Stomach smooth muscle (tissue), 2 donors: ENCODE results near the gene TCEAL5.
A peak's percentile ranks its signal among the peaks of the same experiment; 100 is the strongest.
"Not testable (repeated sequence)": the region's sequence is repeated elsewhere in the genome, so short reads cannot be mapped to it uniquely, and the experiment has no call there.

Source experiments
- H3K27ac ChIP-seq: one replicate; pipeline ENCODE4 v1.7.0; 2013; ENCODE audit warnings: mild to moderate bottlenecking, low read length, inconsistent platforms
- H3K27me3 ChIP-seq, 2 donors: one replicate each; pipeline ENCODE4 v1.7.0; 2013; ENCODE audit warnings: low read length in 2 of 2; ENCODE audit not compliant: insufficient read depth in 2 of 2, control insufficient read depth in 1 of 2
- H3K36me3 ChIP-seq, 2 donors: one replicate each; pipeline ENCODE4 v1.7.0; 2013; ENCODE audit warnings: low read length in 2 of 2; ENCODE audit not compliant: control insufficient read depth in 2 of 2, insufficient read depth in 2 of 2
- H3K4me1 ChIP-seq: one replicate; pipeline ENCODE4 v1.7.0; 2013; ENCODE audit warnings: low read length; ENCODE audit not compliant: control insufficient read depth, insufficient read depth
- H3K4me3 ChIP-seq, 2 donors: one replicate each; pipeline ENCODE4 v1.7.0; 2013; ENCODE audit warnings: low read length in 2 of 2
- H3K9ac ChIP-seq, 2 donors: one replicate each; pipeline ENCODE4 v1.7.0; 2013; ENCODE audit warnings: low read length in 2 of 2, mild to moderate bottlenecking in 1 of 2
- H3K9me3 ChIP-seq, 2 donors: one replicate each; pipeline ENCODE4 v1.7.0; 2013; ENCODE audit warnings: low read length in 2 of 2; ENCODE audit not compliant: control insufficient read depth in 2 of 2
- donor health status: healthy.
- donor health status: Pancreatic carcinoma.

The TCEAL5 gene

DNA sequence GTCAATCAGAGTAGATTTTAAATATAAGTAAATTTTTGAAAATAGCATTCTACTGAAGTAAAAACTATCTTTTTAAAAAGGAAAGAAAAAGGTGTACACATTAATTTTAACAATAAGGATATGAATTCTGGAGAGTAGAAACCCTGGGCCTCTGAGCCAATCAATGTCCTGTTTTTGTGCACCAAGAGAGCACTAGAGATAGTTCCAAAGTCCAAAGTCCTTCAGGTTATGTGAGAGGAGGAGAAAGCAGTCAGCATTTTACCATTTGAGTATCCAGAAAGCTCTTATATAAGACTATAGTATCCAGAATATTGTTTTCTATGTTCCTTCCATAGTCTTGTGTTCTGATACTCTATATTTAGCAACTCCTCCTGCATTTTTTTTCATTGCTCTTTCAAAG is 18.3 kb downstream of the TCEAL5 start:
- H3K4me3 ChIP-seq: no peak overlapping the region
- H3K27me3 ChIP-seq: peaks cover 0 to 5% of the 10 kb centered on the region in 2 donors
- H3K9ac ChIP-seq: no peak overlapping the region
- H3K36me3 ChIP-seq: no peaks in the 10 kb centered on the region
- no peak overlapping the region for H3K27ac ChIP-seq
- peaks cover 5% of the 10 kb centered on the region for H3K4me1 ChIP-seq
- no peaks in the 10 kb centered on the region for H3K9me3 ChIP-seq

DNA sequence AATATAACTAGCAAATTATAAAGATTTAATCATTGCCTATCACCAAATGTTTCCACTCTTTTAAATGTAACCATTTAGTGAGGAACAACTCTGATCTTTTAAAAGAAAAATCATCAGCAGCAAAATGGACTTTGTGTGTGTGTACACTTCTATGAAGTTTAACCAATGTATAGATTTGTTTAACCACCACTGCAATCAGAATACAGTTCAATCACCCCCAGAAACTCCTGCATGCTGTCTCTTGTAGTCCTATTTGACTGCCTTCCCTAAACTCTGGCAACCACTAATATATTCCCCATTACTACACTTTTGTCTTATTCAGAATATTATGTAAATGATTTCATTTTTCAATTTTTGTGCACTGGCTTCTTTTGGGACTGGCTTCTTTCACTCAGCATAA is 19.9 kb downstream of the TCEAL5 start:
- peaks cover 5% of the 10 kb centered on the region for H3K4me1 ChIP-seq
- no peak overlapping the region for H3K9ac ChIP-seq
- no peak overlapping the region for H3K27ac ChIP-seq

DNA sequence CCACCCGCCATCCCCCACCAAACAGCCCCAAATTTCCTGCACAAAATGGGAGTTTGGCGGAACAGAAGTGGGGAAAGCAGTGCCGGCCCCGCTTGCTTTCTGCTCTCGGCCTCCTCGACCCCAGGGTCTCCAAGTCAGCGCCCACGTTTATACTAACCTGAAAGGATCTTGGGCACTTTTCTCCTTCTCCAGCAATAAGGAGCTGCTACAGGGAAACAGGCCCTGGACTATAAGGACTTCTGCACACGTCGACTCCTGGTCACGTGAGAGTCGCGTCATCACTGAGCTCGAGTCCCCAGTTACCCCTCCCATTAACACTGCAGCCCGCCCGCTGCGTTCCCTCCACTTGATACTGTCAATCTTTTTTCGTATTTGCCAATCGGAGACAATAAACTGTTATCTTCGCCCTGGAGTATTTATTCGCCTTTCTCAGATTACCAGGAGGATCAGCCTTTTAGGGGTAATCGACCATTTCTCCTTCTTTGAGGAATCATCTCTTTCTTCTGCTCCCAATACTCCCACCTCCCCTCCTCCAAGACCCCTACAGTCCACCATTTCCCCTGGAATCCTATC is 21.5 kb downstream of the TCEAL5 start, which contains the start of gene TCEAL8:
TSS of gene TCEAL8 (minus strand) at position 235 of the 573 bp plus-strand sequence. CDS start 1,176 bp downstream, outside the sequence.
- Histone ChIP-seq H3K36me3 (no peaks in the 10 kb centered on the region), H3K4me3 (peak within 1 kb of the TSS; percentile 69 to 84), H3K27me3 (peaks cover 0 to 5% of the 10 kb centered on the region in 2 donors), H3K9ac (peak within 1 kb of the TSS; percentile 82 to 84), H3K9me3 (no peaks in the 10 kb centered on the region), H3K27ac (peak within 1 kb of the TSS; percentile 83), H3K4me1 (peaks cover 5% of the 10 kb centered on the region)

More for the DNA sequence above, 19.9 kb downstream of the TCEAL5 start:
- no peaks in the 10 kb centered on the region for H3K9me3 ChIP-seq
- H3K27me3 ChIP-seq: peaks cover 0 to 5% of the 10 kb centered on the region in 2 donors
- no peaks in the 10 kb centered on the region for H3K36me3 ChIP-seq
- no peak overlapping the region for H3K4me3 ChIP-seq

DNA sequence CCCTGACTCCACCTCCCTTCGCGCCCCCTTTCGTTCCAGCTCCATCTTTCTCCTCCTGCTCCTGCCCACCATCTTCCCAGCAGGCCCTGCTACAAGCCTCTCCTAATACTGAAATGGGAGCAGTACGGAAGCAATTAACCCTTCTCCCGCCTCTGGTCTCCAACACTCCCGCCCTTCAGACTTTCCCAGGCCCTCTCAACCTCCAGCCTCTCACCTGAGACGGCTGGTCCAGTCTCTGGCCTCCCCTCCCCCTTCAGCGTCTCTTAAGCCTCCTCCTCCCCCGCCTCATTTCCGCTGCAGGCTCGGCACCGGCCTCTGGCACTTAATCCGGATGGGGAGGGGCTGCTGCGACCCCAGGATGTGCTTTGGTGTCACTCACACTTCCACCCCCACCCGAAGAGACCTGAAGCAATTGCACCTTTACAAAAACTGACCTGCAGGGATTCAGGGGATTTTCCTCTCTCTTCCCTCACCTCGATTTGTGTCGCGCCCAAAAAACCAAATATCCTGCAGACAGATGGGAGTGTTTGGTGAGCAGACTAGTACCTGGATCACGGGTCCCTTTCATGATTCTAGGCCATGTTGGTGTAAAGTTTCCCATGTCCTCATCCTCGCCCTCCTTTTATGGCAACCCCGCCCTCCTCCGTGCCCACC is 22.3 kb downstream of the TCEAL5 start:
- Histone ChIP-seq H3K27me3 (peaks cover 0 to 5% of the 10 kb centered on the region in 2 donors), H3K9me3 (no peaks in the 10 kb centered on the region), H3K9ac (peak overlapping the region; percentile 82 to 84), H3K4me1 (peaks cover 5% of the 10 kb centered on the region), H3K4me3 (peak overlapping the region; percentile 69 to 84), H3K36me3 (no peaks in the 10 kb centered on the region), H3K27ac (peak overlapping the region; percentile 83)

DNA sequence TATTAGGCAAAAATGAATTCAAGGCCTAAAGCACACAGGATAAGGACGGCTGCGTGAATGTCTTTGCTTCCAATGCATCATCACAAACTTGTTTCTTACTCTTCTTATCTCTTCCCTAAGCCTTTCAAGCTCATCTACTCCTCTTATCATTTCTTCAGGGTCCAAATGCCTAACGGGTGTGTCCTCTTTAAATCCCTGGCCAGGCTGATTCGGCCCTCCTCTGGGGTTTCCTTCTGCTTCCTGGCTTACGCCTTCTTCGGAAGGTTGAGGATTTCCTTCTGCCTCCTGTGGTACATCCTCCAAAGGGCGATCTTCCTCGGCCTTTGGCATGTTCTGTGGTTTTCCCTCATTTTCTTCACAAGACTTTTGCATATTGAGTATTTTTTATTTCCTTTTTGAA is 22.9 kb downstream of the TCEAL5 start:
- H3K4me3 ChIP-seq: peak overlapping the region; percentile 69 to 84
- H3K9me3 ChIP-seq: no peaks in the 10 kb centered on the region
- peak overlapping the region; percentile 83 for H3K27ac ChIP-seq
- no peaks in the 10 kb centered on the region for H3K36me3 ChIP-seq
- H3K9ac ChIP-seq: peak overlapping the region; percentile 82 to 84
- H3K27me3 ChIP-seq: peaks cover 0 to 5% of the 10 kb centered on the region in 2 donors
- H3K4me1 ChIP-seq: peaks cover 5% of the 10 kb centered on the region

DNA sequence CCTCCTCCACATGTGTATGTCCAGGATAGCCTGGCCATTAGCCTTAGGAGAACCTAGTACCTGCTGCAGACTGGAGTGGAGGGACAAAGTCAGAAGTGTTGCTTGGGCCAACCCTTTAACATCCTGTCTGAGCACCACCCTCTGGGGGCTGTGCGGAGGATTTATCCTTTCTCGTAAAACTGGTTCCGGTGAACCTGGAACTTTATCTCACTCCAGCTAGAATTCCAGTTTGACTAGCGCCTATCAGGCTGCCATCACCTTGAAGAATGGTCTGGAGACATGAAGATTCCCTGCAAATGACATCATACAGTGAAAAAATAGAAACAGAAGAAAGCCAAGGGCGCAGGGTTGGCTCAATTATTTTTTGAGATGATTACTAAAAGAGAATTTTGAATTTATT is 25.6 kb downstream of the TCEAL5 start:
- no peaks in the 10 kb centered on the region for H3K9me3 ChIP-seq
- H3K4me3 ChIP-seq: no peak overlapping the region
- no peaks in the 10 kb centered on the region for H3K36me3 ChIP-seq
- H3K4me1 ChIP-seq: peaks cover 5% of the 10 kb centered on the region
- no peak overlapping the region for H3K27ac ChIP-seq
- no peak overlapping the region for H3K9ac ChIP-seq
- peaks cover 0 to 5% of the 10 kb centered on the region in 2 donors for H3K27me3 ChIP-seq

DNA sequence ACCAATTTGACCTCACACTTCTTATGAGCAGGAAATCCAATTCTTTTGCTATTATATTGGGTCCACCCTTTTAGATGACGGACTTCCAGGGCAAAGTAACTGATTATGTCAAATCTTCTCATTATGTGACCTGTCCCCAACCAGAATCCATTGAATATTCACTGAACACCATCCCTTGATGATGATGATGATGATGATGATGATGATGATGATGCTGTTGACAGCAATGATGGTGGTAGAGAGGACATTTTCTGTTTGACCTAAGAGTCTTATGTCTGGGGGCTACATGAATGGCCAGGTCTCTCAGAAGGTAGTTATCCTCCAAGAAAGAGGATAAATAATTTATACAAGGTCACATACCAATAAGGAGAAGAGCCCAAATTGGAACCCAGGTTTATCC is 26.7 kb downstream of the TCEAL5 start:
- Histone ChIP-seq H3K9ac (no peak overlapping the region), H3K4me3 (no peak overlapping the region), H3K9me3 (no peaks in the 10 kb centered on the region), H3K27ac (no peak overlapping the region), H3K4me1 (peaks cover 5% of the 10 kb centered on the region), H3K27me3 (peaks cover 0 to 5% of the 10 kb centered on the region in 2 donors), H3K36me3 (no peaks in the 10 kb centered on the region)

DNA sequence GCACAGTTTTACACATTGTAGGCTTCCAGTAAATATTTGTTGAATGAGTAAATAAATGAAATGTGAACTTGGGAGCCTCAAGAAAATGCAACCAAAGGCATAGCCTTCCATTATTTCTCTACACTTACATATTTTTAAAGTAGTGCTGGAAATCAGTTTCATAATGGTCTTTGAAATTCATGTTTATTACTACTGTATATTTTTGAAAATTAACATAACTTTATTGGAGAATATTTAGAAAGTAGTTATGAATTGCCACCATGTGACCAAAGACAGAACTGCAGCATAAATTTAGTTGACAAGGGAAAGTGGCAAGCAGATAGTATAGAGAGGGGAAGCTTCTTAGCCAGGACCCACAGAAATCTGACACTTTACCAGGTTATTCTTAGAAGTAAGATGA is 28.0 kb downstream of the TCEAL5 start:
- H3K27ac ChIP-seq: no peak overlapping the region
- no peak overlapping the region for H3K9ac ChIP-seq
- H3K4me3 ChIP-seq: no peak overlapping the region
- no peaks in the 10 kb centered on the region for H3K9me3 ChIP-seq
- no peaks in the 10 kb centered on the region for H3K27me3 ChIP-seq
- H3K4me1 ChIP-seq: peaks cover 3% of the 10 kb centered on the region
- no peaks in the 10 kb centered on the region for H3K36me3 ChIP-seq

DNA sequence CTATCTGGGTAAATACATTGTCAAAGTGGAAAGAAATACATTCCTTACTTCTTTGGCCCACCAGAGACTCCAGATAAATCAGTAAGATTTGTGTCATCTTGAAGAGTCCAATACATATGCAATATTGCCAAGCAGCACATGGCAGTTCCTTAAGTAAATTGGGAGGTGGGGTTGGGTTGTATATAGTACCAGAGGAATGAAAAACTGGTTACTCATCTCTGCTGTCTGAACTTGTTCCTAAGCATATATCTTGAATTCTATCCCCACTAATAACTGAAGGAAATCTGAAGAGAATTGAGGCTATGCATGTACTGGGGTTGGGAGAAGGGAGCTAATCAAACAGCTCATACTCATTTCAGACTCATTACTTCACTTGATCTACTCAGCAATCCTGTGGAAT is 36.4 kb downstream of the TCEAL5 start:
- no peaks in the 10 kb centered on the region for H3K36me3 ChIP-seq
- no peaks in the 10 kb centered on the region for H3K4me1 ChIP-seq

DNA sequence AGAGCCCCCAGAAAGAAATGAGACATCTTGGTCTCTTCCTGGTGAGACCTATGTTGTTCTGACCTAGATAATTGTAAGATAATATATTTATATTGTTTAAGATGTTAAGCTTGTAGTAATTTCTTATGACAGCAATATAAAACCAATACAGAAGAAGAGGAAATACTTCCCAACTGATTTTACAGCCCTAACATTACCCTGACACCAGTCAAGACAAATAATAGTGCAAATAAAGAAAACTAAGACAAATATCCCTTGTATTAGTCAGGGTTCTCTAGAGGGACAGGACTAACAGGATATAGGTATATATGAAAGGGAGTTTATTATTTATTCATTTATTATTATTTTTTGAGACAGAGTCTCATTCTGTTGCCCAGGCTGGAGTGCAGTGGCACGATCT is 40.3 kb downstream of the TCEAL5 start:
- no peak overlapping the region for H3K4me3 ChIP-seq
- no peaks in the 10 kb centered on the region for H3K36me3 ChIP-seq
- no peaks in the 10 kb centered on the region for H3K4me1 ChIP-seq
- H3K27ac ChIP-seq: no peak overlapping the region
- peaks cover 0 to 3% of the 10 kb centered on the region in 2 donors for H3K27me3 ChIP-seq
- H3K9ac ChIP-seq: no peak overlapping the region
- no peaks in the 10 kb centered on the region for H3K9me3 ChIP-seq

More for the DNA sequence above, 36.4 kb downstream of the TCEAL5 start:
- Histone ChIP-seq H3K9me3 (no peaks in the 10 kb centered on the region), H3K4me3 (no peak overlapping the region), H3K9ac (no peak overlapping the region), H3K27me3 (peaks cover 0 to 13% of the 10 kb centered on the region in 2 donors), H3K27ac (no peak overlapping the region)

DNA sequence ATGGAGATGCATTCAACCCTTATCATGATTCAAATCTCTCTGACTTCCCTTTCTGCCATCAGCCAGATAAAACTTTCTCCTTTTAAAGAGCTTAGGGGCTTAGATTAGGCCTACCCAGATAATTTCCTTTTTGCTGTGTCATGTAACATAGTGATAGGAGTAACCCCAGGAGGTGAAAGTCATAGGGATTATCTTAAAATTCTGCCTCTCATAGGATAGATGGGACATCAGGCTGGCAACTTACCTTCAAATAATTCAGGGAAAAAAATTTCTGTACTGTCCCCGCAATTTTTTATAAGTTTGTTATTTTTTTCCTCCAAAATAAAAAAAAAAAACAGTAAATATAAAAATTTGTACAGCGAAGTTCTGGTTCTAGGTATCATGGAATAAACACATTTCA is 40.9 kb downstream of the TCEAL5 start:
- not testable (repeated sequence) for H3K36me3 ChIP-seq, H3K27me3 ChIP-seq, H3K27ac ChIP-seq, H3K9ac ChIP-seq, H3K9me3 ChIP-seq, H3K4me1 ChIP-seq, H3K4me3 ChIP-seq
